Heart right ventricle (tissue), 16 donors: ENCODE data around the gene LIPK. TPM values are rescaled to one million over a fixed set of nuclear protein-coding genes. Genes with fewer than 3 reads are reported as not detected.
A peak's percentile ranks its signal among the peaks of the same experiment; 100 is the strongest.

Source experiments
- ATAC-seq, 8 donors: fragments of 200-7000 bp; cut with Tn5 transposase; one replicate each; pipeline ENCODE4 v1.9.1; 2020; ENCODE audit warnings: mild to moderate bottlenecking in 8 of 8, moderate library complexity in 8 of 8, moderate number of reproducible peaks in 1 of 8
- DNase-seq, 2 donors: peaks; one replicate each; pipeline ENCODE4 v3.0.0-alpha.2; 2020
- H3K27ac ChIP-seq, 10 donors: fragments of 200-600 bp; sonication (generic) in 2 of 10; one replicate each; pipeline versions ENCODE4 v1.5.0 to v1.8.0; 2020 to 2022; ENCODE audit warnings: mild to moderate bottlenecking in 3 of 10
- H3K27me3 ChIP-seq, 7 donors: fragments of 200-600 bp; one replicate each; pipeline ENCODE4 v1.8.0; 2021 to 2022; ENCODE audit warnings: mild to moderate bottlenecking in 2 of 7
- H3K36me3 ChIP-seq, 9 donors: fragments of 200-600 bp; sonication (generic) in 1 of 9; one replicate each; pipeline versions ENCODE4 v1.5.0 to v1.8.0; 2020 to 2022; ENCODE audit warnings: mild to moderate bottlenecking in 2 of 9
- H3K4me1 ChIP-seq, 9 donors: fragments of 200-600 bp; sonication (generic) in 1 of 9; one replicate each; pipeline versions ENCODE4 v1.5.0 to v1.8.0; 2020 to 2022; ENCODE audit warnings: mild to moderate bottlenecking in 4 of 9
- H3K4me3 ChIP-seq, 10 donors: fragments of 200-600 bp; sonication (generic) in 2 of 10; one replicate each; pipeline versions ENCODE4 v1.5.0 to v1.8.0; 2020 to 2022; ENCODE audit warnings: mild to moderate bottlenecking in 7 of 10, moderate library complexity in 2 of 10
- H3K9me3 ChIP-seq, 11 donors: fragments of 200-600 bp in 10 of 11; sonication (generic) in 2 of 11; one replicate each; pipeline versions ENCODE4 v1.5.0 to v1.8.0; 2013 to 2022; ENCODE audit warnings: mild to moderate bottlenecking in 2 of 11, control low read depth in 1 of 11, moderate library complexity in 1 of 11
- CTCF ChIP-seq, 9 donors: fragments of 200-600 bp; sonication (generic) in 2 of 9; IDR thresholded peaks; one replicate each; pipeline versions ENCODE4 v1.5.0 to v1.8.0; 2021 to 2022; ENCODE audit warnings: antibody characterized with exemption in 9 of 9, mild to moderate bottlenecking in 5 of 9, moderate library complexity in 1 of 9
- WGBS, 2 donors: extraction: QIAGEN DNeasy Blood & Tissue Kit; methylation state at CpG; one replicate each; pipeline ENCODE4 v1.1.7; 2013; ENCODE audit warnings: inconsistent platforms in 1 of 2; 5-methylcytosine and 5-hydroxymethylcytosine counted together
- intact Hi-C, 10 donors: fragments of 100-400 bp; cut with DNase I; formaldehyde crosslinking; loops; one replicate each; pipeline versions ENCODE4 v1.11.1 to v1.14.2; 2022
- polyA plus RNA-seq, 2 donors: library from polyadenylated mRNA; stranded (reverse); fragments of 200-250 nt; gene quantifications; one replicate each; pipeline ENCODE4 v1.2.3, GENCODE V29; 2013
- total RNA-seq, 10 donors: library from RNA; stranded (reverse); fragmentation: NEBNext Ultra II Directional in 3 of 10; extraction: Animal tissue kit (Norgen Biotek cat#: 25700) in 3 of 10; gene quantifications; one replicate each; pipeline versions ENCODE4 v1.2.1 to v1.2.4, GENCODE V29; 2021 to 2023
- donor health status: Arrhythmogenic right ventricular cardiomyopathy.
- donor health status: ischemic (EF 13 %, LVEDD 7.1; RV severe dilation, severe dysfunction).
- donor health status: healthy with polysubstance abuse.
- donor health status: DM: no; HTN: yes; CAD: no.
- donor health status: DM: no; HTN: no; CAD: no.
- donor health status: ischemic (EF 25% LVEDD 6.9; RV normal size, moderate dysfunction).
- donor health status: ischemic (EF 25% LVEDD 5.7; RV mildly dilated, moderate dysfunction).
- donor health status: healthy.
- donor health status: DM: yes; HTN: yes; CAD: no.
- donor health status: Ischemic cardiomyopathy.
- donor health status: ischemic (EF 35%, LVEDD 5.7; RV mildly dilated, moderate dysfunction).
- donor health status: nonischemic (EF 11% LVEDD 7.7; RV severe dilation, severe dysfunction).
- donor health status: DM: yes; HTN: yes; CAD: no.
- donor health status: PGD.
- donor health status: ischemic (EF 29% LVEDD 5.4; RV normal size, mild dysfunction).
- donor health status: nonischemic (EF 23%, LVEDD 6.1; RV moderate dilation, normal function).

Gene LIPK
- total and polyA plus RNA-seq, 12 donors: not detected

GRCh38 chr10:88721392-88721791 lies 15.3 kb downstream of the LIPK start:
- DNase-seq (no peak), ATAC-seq (no peak)
- Histone ChIP-seq H3K27ac (no peak overlapping the region), H3K36me3 (no peaks in the 10 kb centered on the region), H3K27me3 (peaks cover 0 to 15% (median 4%) of the 10 kb centered on the region in 7 donors), H3K9me3 (no peaks in the 10 kb centered on the region), H3K4me1 (no peaks in the 10 kb centered on the region), H3K4me3 (no peak overlapping the region)
- WGBS, 2 donors: 75 to 77% methylated on average over 4 of the region's 4 CpGs
- no peak for TF ChIP-seq CTCF (IDR thresholded peaks at IDR 0.05)
- intact Hi-C loops: no loop called here

GRCh38 chr10:88725798-88726197 lies 19.7 kb downstream of the LIPK start:
- ATAC-seq (no peak), DNase-seq (no peak)
- Histone ChIP-seq H3K4me1 (no peaks in the 10 kb centered on the region), H3K9me3 (no peaks in the 10 kb centered on the region), H3K4me3 (no peak overlapping the region), H3K36me3 (no peaks in the 10 kb centered on the region), H3K27ac (no peak overlapping the region), H3K27me3 (peaks cover 0 to 30% (median 11%) of the 10 kb centered on the region in 7 donors)
- TF ChIP-seq CTCF (IDR thresholded peaks at IDR 0.05): no peak
- 29 to 60% methylated on average over 1 of the region's 1 CpG for WGBS, 2 donors
- intact Hi-C loops: no loop called here

GRCh38 chr10:88728107-88728763 lies 22.2 kb downstream of the LIPK start:
- no peaks in the 10 kb centered on the region for H3K9me3 ChIP-seq
- H3K27me3 ChIP-seq: peaks cover 0 to 30% (median 11%) of the 10 kb centered on the region in 7 donors
- H3K27ac ChIP-seq: no peak overlapping the region
- 63% methylated on average over 30 of the region's 30 CpGs for WGBS, 2 donors
- H3K4me1 ChIP-seq: no peaks in the 10 kb centered on the region
- H3K4me3 ChIP-seq: no peak overlapping the region
- peak in 3 of 9 donors; percentile 9 to 31 (median 22) for TF ChIP-seq CTCF (IDR thresholded peaks at IDR 0.05)
- intact Hi-C loops: no loop called here
- DNase-seq (peak in 1 of 2 donors; percentile 13), ATAC-seq (peak in 1 of 8 donors; percentile 55)
- no peaks in the 10 kb centered on the region for H3K36me3 ChIP-seq

- no peak for ATAC-seq
- Histone ChIP-seq H3K4me3 (no peak overlapping the region), H3K27ac (no peak overlapping the region), H3K36me3 (no peaks in the 10 kb centered on the region), H3K27me3 (peaks cover 0 to 28% (median 11%) of the 10 kb centered on the region in 7 donors), H3K4me1 (no peaks in the 10 kb centered on the region), H3K9me3 (no peaks in the 10 kb centered on the region)
- intact Hi-C loops: no loop called here
- no peak for DNase-seq
- 81 to 85% methylated on average over 4 of the region's 4 CpGs for WGBS, 2 donors
- TF ChIP-seq CTCF (IDR thresholded peaks at IDR 0.05): no peak
Observed at GRCh38 chr10:88730864-88731263, 24.8 kb downstream of the LIPK start.
